ENCODE measurements around the gene USF1.

DNA sequence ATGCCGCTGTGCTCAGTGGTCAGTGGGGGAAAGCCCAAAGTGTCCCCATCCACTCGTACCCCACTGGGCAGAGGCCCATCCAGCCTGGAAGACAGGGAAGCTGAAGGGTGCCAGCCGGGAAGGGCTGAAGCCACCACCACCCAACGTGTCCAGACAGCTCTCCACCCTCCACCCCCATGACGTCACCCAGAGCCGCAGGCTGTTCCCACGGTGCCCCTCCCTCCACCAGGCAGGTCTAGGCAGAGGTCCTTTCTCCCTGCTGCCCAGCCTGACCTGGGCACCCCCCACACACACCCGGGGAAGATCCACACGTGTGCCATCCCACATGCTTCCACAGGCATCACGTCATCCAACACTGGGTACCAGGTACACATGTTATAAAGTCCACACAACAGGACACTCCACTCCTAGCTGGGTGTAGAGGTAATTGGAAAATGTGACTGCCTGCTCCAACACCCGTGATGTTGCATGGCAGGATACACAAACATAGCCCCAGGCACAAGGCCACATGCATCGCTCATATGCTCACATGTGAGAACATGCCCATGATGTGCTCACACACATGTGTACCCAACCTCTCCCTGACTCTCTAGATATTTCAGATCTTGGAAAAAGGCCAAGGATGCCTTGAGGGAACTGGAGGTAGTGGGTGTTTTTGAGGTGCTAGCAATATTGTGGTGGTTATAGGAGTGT is 29.0 kb upstream of the USF1 start:
- TF ChIP-seq, protein P1, sequence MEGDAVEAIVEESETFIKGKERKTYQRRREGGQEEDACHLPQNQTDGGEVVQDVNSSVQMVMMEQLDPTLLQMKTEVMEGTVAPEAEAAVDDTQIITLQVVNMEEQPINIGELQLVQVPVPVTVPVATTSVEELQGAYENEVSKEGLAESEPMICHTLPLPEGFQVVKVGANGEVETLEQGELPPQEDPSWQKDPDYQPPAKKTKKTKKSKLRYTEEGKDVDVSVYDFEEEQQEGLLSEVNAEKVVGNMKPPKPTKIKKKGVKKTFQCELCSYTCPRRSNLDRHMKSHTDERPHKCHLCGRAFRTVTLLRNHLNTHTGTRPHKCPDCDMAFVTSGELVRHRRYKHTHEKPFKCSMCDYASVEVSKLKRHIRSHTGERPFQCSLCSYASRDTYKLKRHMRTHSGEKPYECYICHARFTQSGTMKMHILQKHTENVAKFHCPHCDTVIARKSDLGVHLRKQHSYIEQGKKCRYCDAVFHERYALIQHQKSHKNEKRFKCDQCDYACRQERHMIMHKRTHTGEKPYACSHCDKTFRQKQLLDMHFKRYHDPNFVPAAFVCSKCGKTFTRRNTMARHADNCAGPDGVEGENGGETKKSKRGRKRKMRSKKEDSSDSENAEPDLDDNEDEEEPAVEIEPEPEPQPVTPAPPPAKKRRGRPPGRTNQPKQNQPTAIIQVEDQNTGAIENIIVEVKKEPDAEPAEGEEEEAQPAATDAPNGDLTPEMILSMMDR (IDR thresholded peaks at IDR 0.05; ENCODE audit: insufficient read depth, low read depth, low read length): no peak
- no peak for TF ChIP-seq EZH2 (IDR thresholded peaks at IDR 0.05; ENCODE audit: insufficient read depth, low read length)

All from astrocyte (in vitro differentiated cells and primary cell).